ENCODE data around the gene EDRF1. TPM values are rescaled to one million over a fixed set of nuclear protein-coding genes. Genes with fewer than 3 reads are reported as not detected.

The EDRF1 gene
- total and polyA plus RNA-seq, 2 of the 13 experiments (the other 11 are each of a cell fraction or from before 2014, with no cell fraction given), result 16.9 to 26.7 TPM

- DNase-seq (ENCODE audit: low spot score), result peak; percentile 79
- Histone ChIP-seq H3K9me3 (ENCODE audit: low read length) (no peaks in the 10 kb centered on the region), H3K36me3 (replicated peaks in 1 of 2; ENCODE audit: control insufficient read depth in 1 of 2, insufficient read depth in 2 of 2, low read length in 2 of 2) (peaks cover 0 to 8% of the 10 kb centered on the region in 2 experiments; a peak in 2 of 5 replicates), H3K4me3 (replicated peaks in 1 of 3; ENCODE audit: insufficient read depth in 1 of 3, low read depth in 2 of 3, low read length in 3 of 3) (peak overlapping the region in 1 of 3 experiments; percentile 11; a peak in 1 of 6 replicates), H4K20me1 (ENCODE audit: insufficient read depth, low read length) (no peaks in the 10 kb centered on the region), H3K9ac (ENCODE audit: insufficient read depth, low read depth, low read length) (peak overlapping the region; percentile 3; the same call in 1 of the 2 replicates), H2AFZ (ENCODE audit: low read length) (no peak overlapping the region), H3K4me1 (ENCODE audit: insufficient read depth, low read length) (peaks cover 47% of the 10 kb centered on the region), H3K4me2 (ENCODE audit: low read depth, low read length) (peak overlapping the region; percentile 58), H3K27me3 (ENCODE audit: control insufficient read depth in 1 of 2, insufficient read depth in 2 of 2, low read length in 2 of 2) (no peaks in the 10 kb centered on the region), H3K27ac (ENCODE audit: extremely low read length, insufficient read depth, low read length) (peak overlapping the region; percentile 57), H3K79me2 (ENCODE audit: insufficient read depth, low read length) (no peaks in the 10 kb centered on the region)
- intact Hi-C loops (cut with micrococcal nuclease; ENCODE audit: unreplicated experiment) (no loop called here), in situ Hi-C loops (cut with HindIII; ENCODE audit: extremely low pct_ligation_motif_present, low pct_unique_long_range_greater_than_20kb) (no loop called here)
- peak; percentile 96 for ATAC-seq
- BruUV-seq (replicated peaks), result no TSS peak
- FAIRE-seq, result peak; percentile 90
- ChIA-PET POLR2A (interaction anchor here (1.2 kb wide), 1 partner anchor 10 kb away, joined by 4 read pairs; no protein-coding TSS in a partner anchor), CTCF (ENCODE audit: low intra/inter-chr PET ratio, low total read pairs) (no interaction called here)
- WGBS (ENCODE audit: low lambda C conversion rate), result 10% methylated on average over 2 of the region's 5 CpGs
- TF ChIP-seq TBX2 (CRISPR knock-in tag; IDR thresholded peaks at IDR 0.05; ENCODE audit: borderline replicate concordance) (no peak; the same call in 1 of the 2 replicates), MBNL3 (CRISPR knock-in tag; conservative IDR thresholded peaks at IDR 0.05) (no peak), ZNF230 (CRISPR knock-in tag; IDR thresholded peaks at IDR 0.05) (no peak), SOX5 (CRISPR knock-in tag; IDR thresholded peaks at IDR 0.05; ENCODE audit: borderline replicate concordance) (0 out of 2 replicates have a peak, but pooled peaks have one; percentile 34), MNT (IDR thresholded peaks at IDR 0.05) (no peak), KLF13 (CRISPR knock-in tag; IDR thresholded peaks at IDR 0.05) (no peak), ZNF652 (CRISPR knock-in tag; IDR thresholded peaks at IDR 0.05; ENCODE audit: borderline replicate concordance, low read depth) (peak; percentile 82), ONECUT2 (CRISPR knock-in tag; IDR thresholded peaks at IDR 0.05) (no peak), NAIF1 (CRISPR knock-in tag; IDR thresholded peaks at IDR 0.05; ENCODE audit: borderline replicate concordance) (no peak), ZBTB3 (CRISPR knock-in tag; IDR thresholded peaks at IDR 0.05; ENCODE audit: borderline replicate concordance, low read depth) (no peak), MED1 (CRISPR knock-in tag; IDR thresholded peaks at IDR 0.05) (peak; percentile 21; the same call in 1 of the 2 replicates), ZNF224 (CRISPR knock-in tag; IDR thresholded peaks at IDR 0.05) (no peak), RAD21 (CRISPR knock-in tag; IDR thresholded peaks at IDR 0.05) (no peak), JDP2 (CRISPR knock-in tag; IDR thresholded peaks at IDR 0.05; ENCODE audit: borderline replicate concordance) (no peak), ZNF776 (CRISPR knock-in tag; IDR thresholded peaks at IDR 0.05) (no peak), ZNF607 (CRISPR knock-in tag; IDR thresholded peaks at IDR 0.05; ENCODE audit: borderline replicate concordance) (no peak), MEIS2 (CRISPR knock-in tag; IDR thresholded peaks at IDR 0.05) (no peak), RXRB (CRISPR knock-in tag; IDR thresholded peaks at IDR 0.05; ENCODE audit: borderline replicate concordance) (peak; percentile 44; the same call in 1 of the 2 replicates), NFATC3 (CRISPR knock-in tag; IDR thresholded peaks at IDR 0.05) (no peak), ZNF577 (CRISPR knock-in tag; IDR thresholded peaks at IDR 0.05; ENCODE audit: borderline replicate concordance, low read depth) (no peak), ZSCAN31 (CRISPR knock-in tag; IDR thresholded peaks at IDR 0.05; ENCODE audit: low read depth) (no peak), TAF15 (IDR thresholded peaks at IDR 0.05; ENCODE audit: low read depth, low read length, poor library complexity, severe bottlenecking) (no peak)
- TF ChIP-seq, protein P1, sequence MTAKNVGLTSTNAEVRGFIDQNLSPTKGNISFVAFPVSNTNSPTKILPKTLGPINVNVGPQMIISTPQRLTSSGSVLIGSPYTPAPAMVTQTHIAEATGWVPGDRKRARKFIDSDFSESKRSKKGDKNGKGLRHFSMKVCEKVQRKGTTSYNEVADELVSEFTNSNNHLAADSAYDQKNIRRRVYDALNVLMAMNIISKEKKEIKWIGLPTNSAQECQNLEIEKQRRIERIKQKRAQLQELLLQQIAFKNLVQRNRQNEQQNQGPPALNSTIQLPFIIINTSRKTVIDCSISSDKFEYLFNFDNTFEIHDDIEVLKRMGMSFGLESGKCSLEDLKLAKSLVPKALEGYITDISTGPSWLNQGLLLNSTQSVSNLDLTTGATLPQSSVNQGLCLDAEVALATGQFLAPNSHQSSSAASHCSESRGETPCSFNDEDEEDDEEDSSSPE (CRISPR knock-in tag; IDR thresholded peaks at IDR 0.05), result no peak
- TF ChIP-seq, protein P2, sequence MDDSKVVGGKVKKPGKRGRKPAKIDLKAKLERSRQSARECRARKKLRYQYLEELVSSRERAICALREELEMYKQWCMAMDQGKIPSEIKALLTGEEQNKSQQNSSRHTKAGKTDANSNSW (CRISPR knock-in tag; IDR thresholded peaks at IDR 0.05; ENCODE audit: borderline replicate concordance), result no peak
Observed at GRCh38 chr10:125797994-125798662, 78.6 kb downstream of the EDRF1 start.

Data from HepG2 (cell line).